ENCODE results near the gene ATG5.

Gene ATG5

GRCh38 chr6:106149472-106150069 is 176.0 kb downstream of the ATG5 start:
- DNase-seq = no peak

DNA sequence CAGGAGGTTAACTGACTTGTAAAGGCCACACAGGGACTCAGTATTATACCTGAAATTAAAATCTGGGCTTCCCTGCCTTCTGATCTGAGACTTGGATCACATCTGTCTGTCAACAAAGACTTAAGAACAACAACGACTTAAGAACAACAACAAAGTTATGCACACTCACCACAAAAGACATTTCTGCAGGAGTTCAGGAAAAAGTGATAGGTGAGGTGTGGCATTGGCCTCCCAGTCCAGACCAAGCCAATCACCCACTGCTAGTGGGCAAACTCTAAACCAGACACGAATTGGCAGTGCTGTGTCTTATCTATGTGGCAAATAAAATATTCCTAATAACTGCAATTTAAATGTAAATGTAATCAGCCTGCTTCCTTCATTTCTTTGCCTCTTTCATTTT is 178.1 kb downstream of the ATG5 start:
- no peak for DNase-seq

- no peak for DNase-seq
Measured at GRCh38 chr6:106146852-106147351, 178.7 kb downstream of the ATG5 start.

- DNase-seq = no peak
Measured at GRCh38 chr6:106145741-106146227, 179.8 kb downstream of the ATG5 start.

DNA sequence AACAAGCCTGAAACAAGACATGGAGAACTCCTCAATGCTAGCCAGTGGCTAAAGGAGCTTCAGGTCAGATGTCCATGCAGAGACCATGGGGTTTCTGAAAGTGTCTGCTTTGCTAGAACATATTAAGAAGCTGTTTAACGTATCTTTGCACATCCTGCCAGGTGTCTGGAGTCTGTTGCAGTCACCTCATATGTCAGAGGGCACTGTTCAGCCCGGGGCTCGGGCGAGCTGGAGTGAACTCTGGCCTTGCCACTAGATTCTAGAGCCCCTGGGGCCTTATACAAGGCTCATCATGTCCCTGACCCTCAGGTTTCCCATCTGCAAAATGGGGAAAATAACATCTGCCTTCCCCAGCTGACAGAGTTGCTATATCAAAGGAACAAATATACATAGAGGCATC is 180.4 kb downstream of the ATG5 start:
- no peak for DNase-seq

DNA sequence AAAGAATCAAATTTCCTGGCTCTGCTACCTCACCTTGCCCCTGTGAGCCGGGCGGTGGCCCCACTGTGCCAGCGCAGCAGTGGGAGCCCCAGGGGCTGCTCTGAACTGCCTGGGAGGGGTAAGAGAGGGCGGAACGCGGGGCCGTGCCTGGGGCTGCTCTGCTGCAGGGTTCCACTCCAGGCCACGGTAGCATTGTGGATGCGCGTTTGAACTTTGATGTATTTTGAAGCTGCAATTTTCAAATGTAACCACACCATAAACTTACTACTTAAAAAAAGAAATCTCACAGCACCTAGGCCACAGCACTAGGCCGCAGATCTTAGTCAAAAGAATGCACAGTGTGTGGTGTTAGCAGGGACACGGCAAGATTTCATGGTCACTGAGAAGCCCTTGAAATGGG is 181.9 kb downstream of the ATG5 start:
- DNase-seq = no peak

DNA sequence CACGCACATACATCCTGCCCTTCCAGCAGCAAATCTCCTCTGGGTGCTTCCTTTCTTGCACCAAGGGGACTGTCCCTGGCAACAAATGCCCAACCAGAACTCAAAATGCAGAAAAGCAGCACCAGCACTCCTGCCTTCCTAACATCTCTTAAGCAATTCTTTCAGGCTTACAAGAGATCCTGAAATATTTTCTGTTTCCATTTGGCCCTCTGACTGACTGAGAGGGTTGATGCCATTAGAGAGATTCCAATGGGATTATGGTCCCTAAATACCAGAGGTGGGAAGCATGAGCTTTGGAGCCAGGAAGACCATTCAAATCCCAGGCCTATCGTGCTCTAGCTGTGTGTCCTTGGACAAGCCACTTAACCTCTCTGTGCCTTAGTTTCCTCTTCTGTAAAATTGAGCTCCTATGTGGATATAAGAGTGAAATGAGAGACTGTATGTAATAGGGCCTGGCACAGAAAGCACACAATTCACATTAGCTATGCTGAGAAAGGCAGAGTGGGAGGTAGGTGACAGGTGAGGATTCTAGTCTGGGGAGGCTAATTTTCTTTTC is 182.6 kb downstream of the ATG5 start:
- DNase-seq = no peak

- DNase-seq = no peak
Measured at GRCh38 chr6:106141441-106142237, 183.9 kb downstream of the ATG5 start.

DNA sequence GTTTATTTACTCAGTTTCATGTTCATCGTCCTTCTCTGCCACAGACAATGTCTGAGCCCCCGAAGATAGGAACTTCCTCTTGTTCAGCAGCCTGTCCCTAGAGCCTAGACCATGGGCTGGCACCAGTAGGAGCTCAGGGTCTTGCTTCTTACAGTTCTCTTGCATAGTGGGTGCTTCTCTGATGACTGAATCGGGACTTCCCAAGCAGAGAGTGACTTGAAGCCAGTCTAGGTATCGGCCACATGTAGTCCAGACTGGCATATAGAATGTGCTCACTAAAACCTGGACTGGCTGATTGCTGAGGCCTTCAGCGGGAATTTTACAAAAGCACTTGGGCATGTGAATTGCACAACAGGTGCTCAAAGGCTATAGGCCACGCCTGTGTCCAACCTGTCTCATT is 187.4 kb downstream of the ATG5 start:
- DNase-seq = no peak

GRCh38 chr6:106136845-106137244 is 188.7 kb downstream of the ATG5 start:
- DNase-seq = no peak

GRCh38 chr6:106135911-106136571 is 189.5 kb downstream of the ATG5 start:
- DNase-seq = no peak

DNA sequence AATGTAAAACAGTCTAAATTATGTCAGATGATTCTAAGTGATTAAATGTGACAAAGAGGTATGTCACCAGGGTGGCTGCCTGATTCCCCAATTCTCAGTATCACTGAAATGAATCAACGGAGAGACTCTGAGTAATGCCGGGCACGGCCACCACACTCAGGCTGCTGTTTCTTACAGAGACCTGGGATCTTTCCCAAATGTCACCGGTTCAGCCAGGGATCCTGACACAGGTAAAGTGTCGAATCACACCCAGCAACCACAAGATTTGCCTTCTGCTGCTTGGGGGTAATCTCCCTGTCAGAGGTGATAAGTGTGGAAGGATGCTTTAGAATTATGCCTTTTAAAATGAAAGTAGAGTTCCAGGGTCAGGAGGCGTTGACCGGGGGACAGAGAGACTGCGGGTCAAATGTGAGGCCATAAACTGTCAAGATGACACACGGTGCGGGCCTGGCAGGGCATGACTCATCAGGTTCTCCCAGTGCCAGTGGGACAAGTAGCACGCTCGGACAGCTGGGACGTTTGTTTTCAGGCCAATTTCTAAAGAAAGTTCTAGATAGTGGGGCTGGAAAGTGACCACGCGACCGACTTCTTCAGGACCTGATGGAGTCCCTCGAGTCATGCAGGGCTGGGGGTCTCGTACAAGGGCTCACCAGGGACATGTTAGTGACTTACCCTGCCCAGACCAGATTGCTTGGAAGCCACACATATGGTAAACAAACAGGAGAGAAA is 190.5 kb downstream of the ATG5 start:
- no peak for DNase-seq

All from NCI-H1694 treated with DMSO at 0.1 percent for 48 hours (cell line).